K562 (cell line): ENCODE measurements around the gene TRIM45.

Experiments
- CBFB ChIP-seq: sonication (generic); formaldehyde crosslinking; IDR thresholded peaks from 2 replicates; pipeline ENCODE4 v1.4.0; 2020; ENCODE audit warnings: mild to moderate bottlenecking, missing genetic modification reagents
- E2F8 ChIP-seq: fragments of 450-650 bp; IDR thresholded peaks from 2 replicates; pipeline ENCODE4 v1.7.1; 2018; ENCODE audit warnings: mild to moderate bottlenecking, low read depth; ENCODE audit not compliant: partially characterized antibody
- FOS ChIP-seq: IDR thresholded peaks from 3 replicates; pipeline ENCODE4 v1.6.1; 2011; ENCODE audit not compliant: insufficient read length; ENCODE audit errors: extremely low read depth
- MAFK ChIP-seq: IDR thresholded peaks from 2 replicates; pipeline ENCODE4 v1.6.1; 2011; ENCODE audit warnings: low read length, improper control_type of control experiment
- POLR2AphosphoS5 ChIP-seq: IDR thresholded peaks from 2 replicates; pipeline ENCODE4 v1.6.1; 2011; ENCODE audit warnings: mild to moderate bottlenecking, low read depth, low read length, moderate library complexity; ENCODE audit not compliant: control insufficient read depth, insufficient read depth
- PTRF ChIP-seq: fragments of 450-650 bp; IDR thresholded peaks from 2 replicates; pipeline ENCODE4 v1.6.1; 2016; ENCODE audit warnings: mild to moderate bottlenecking, missing genetic modification characterization, missing compliant biosample characterization
- TAF7 ChIP-seq: fragments of 450-650 bp; IDR thresholded peaks from 2 replicates; pipeline ENCODE4 v1.6.1; 2016; ENCODE audit warnings: missing genetic modification characterization, missing compliant biosample characterization
- TARDBP ChIP-seq: fragments of 450-650 bp; IDR thresholded peaks from 2 replicates; pipeline ENCODE4 v1.6.1; 2016
- TCF7L2 ChIP-seq: fragments of 150-350 bp; IDR thresholded peaks from 2 replicates; pipeline ENCODE4 v1.6.1; 2016; ENCODE audit warnings: low read depth, mild to moderate bottlenecking, low read length, moderate library complexity
- ZBTB43 ChIP-seq: sonication (generic); formaldehyde crosslinking; IDR thresholded peaks from 2 replicates; pipeline ENCODE4 v1.8.0; 2023; ENCODE audit warnings: mild to moderate bottlenecking, missing genetic modification reagents
- TF ChIP-seq, protein P1 (sequence below), 3 experiments: IDR thresholded peaks in 2 of 3; conservative IDR thresholded peaks in 1 of 3; 2 replicates each; pipeline ENCODE4 v1.5.1; 2011 to 2012; ENCODE audit warnings: low read length in 3 of 3, mild to moderate bottlenecking in 3 of 3, control low read depth in 2 of 3, improper control_type of control experiment in 1 of 3, inconsistent platforms in 1 of 3, low read depth in 1 of 3, mixed read lengths in 1 of 3, moderate library complexity in 1 of 3; ENCODE audit not compliant: insufficient read depth in 2 of 3
- TF ChIP-seq, protein P2 (sequence below): sonication (generic); formaldehyde crosslinking; IDR thresholded peaks from 2 replicates; pipeline ENCODE4 v1.8.0; 2022; ENCODE audit warnings: missing genetic modification reagents, mild to moderate bottlenecking, borderline replicate concordance
- TF ChIP-seq, protein P3 (sequence below): sonication (generic); formaldehyde crosslinking; IDR thresholded peaks from 2 replicates; pipeline ENCODE4 v1.4.0; 2020; ENCODE audit warnings: mild to moderate bottlenecking, missing genetic modification reagents

DNA sequence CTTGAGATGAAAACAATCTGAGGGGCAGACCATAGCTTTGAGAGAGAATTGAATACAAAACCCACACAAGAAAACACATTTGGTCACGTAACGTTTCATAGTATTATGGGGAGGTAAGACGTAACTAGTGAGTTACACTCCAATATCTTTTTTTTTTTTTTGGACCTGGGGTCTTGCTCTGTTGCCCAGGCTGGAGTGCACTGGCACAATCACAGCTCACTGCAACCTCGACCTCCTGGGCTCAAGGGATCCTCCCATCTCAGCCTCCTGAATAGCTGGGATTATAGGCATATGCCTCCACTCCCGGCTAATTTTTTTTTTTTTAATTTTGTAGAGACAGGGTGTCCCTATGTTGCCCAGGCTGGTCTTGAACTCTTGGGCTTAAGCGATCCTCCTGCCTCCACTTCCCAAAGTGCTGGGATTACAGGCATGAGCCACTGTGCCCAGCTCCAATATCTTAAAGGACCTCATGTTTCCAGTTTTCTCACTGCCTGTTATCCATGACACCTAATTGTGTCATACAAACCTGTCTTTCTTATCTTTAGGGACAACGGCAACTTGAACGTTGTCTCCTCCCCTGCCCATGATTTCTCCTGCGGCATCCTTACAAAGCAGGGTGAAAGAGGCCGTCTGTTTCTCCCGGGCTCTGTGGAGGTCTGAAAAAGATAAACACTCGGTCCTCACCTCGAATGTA lies 5.3 kb downstream of the TRIM45 start:
- TF ChIP-seq, protein P1, sequence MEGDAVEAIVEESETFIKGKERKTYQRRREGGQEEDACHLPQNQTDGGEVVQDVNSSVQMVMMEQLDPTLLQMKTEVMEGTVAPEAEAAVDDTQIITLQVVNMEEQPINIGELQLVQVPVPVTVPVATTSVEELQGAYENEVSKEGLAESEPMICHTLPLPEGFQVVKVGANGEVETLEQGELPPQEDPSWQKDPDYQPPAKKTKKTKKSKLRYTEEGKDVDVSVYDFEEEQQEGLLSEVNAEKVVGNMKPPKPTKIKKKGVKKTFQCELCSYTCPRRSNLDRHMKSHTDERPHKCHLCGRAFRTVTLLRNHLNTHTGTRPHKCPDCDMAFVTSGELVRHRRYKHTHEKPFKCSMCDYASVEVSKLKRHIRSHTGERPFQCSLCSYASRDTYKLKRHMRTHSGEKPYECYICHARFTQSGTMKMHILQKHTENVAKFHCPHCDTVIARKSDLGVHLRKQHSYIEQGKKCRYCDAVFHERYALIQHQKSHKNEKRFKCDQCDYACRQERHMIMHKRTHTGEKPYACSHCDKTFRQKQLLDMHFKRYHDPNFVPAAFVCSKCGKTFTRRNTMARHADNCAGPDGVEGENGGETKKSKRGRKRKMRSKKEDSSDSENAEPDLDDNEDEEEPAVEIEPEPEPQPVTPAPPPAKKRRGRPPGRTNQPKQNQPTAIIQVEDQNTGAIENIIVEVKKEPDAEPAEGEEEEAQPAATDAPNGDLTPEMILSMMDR (IDR thresholded peaks at IDR 0.05 in 2 of 3, conservative IDR thresholded peaks at IDR 0.05 in 1 of 3; ENCODE audit: insufficient read depth in 2 of 3, low read depth in 1 of 3, low read length in 3 of 3) = no peak
- TF ChIP-seq FOS (no peak), PTRF (tag) (no peak), TAF7 (tag) (no peak), MAFK (no peak), POLR2AphosphoS5 (no peak), CBFB (CRISPR knock-in tag) (no peak), TARDBP (no peak), ZBTB43 (CRISPR knock-in tag) (no peak), TCF7L2 (no peak), E2F8 (no peak)
- TF ChIP-seq, protein P2, sequence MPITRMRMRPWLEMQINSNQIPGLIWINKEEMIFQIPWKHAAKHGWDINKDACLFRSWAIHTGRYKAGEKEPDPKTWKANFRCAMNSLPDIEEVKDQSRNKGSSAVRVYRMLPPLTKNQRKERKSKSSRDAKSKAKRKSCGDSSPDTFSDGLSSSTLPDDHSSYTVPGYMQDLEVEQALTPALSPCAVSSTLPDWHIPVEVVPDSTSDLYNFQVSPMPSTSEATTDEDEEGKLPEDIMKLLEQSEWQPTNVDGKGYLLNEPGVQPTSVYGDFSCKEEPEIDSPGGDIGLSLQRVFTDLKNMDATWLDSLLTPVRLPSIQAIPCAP (CRISPR knock-in tag) = no peak
- TF ChIP-seq, protein P3, sequence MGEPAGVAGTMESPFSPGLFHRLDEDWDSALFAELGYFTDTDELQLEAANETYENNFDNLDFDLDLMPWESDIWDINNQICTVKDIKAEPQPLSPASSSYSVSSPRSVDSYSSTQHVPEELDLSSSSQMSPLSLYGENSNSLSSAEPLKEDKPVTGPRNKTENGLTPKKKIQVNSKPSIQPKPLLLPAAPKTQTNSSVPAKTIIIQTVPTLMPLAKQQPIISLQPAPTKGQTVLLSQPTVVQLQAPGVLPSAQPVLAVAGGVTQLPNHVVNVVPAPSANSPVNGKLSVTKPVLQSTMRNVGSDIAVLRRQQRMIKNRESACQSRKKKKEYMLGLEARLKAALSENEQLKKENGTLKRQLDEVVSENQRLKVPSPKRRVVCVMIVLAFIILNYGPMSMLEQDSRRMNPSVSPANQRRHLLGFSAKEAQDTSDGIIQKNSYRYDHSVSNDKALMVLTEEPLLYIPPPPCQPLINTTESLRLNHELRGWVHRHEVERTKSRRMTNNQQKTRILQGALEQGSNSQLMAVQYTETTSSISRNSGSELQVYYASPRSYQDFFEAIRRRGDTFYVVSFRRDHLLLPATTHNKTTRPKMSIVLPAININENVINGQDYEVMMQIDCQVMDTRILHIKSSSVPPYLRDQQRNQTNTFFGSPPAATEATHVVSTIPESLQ (CRISPR knock-in tag) = no peak
